Lower leg skin (tissue), 3 donors: ENCODE measurements around the gene SLC35A4.
"Not testable (repeated sequence)": the region's sequence is repeated elsewhere in the genome, so short reads cannot be mapped to it uniquely, and the experiment has no call there.

ENCODE experiments used
- CTCF ChIP-seq, 3 donors: fragments of 450-650 bp; IDR thresholded peaks; one replicate each; pipeline ENCODE4 v1.5.1; 2016; ENCODE audit warnings: antibody characterized with exemption in 3 of 3, mild to moderate bottlenecking in 3 of 3, moderate library complexity in 2 of 3
- POLR2A ChIP-seq, 2 donors: fragments of 450-650 bp; IDR thresholded peaks; one replicate each; pipeline ENCODE4 v1.6.1; 2016 to 2017; ENCODE audit warnings: antibody characterized with exemption in 2 of 2, mild to moderate bottlenecking in 1 of 2, moderate library complexity in 1 of 2

GRCh38 chr5:140603446-140603698 is 38.7 kb downstream of the SLC35A4 start:
- not testable (repeated sequence) for TF ChIP-seq CTCF, POLR2A (IDR thresholded peaks at IDR 0.05)
